ENCODE results near the gene CYBB.

Gene CYBB

DNA sequence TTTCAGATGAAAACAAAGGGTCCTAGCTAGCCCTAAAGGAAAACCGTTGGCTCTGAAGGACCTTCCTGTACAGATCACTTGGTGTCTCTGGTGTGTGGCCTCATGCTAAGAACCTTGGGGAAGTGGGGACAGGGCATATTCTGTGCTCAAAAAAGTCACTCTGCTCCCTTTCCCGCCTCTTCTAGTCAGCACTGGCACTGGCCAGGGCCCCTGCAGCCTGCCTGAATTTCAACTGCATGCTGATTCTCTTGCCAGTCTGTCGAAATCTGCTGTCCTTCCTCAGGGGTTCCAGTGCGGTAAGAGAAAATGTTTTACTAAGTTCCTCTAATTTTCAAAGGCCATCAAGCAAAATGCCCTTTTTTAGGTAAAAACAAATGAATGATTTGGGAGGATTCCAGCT is 3.4 kb downstream of the CYBB start:
- no peak overlapping the region for H3K27ac ChIP-seq (ENCODE audit: low read depth, low read length)
- no peak overlapping the region for H3K4me3 ChIP-seq (ENCODE audit: low read depth, low read length)
- no peaks in the 10 kb centered on the region for H3K36me3 ChIP-seq (ENCODE audit: insufficient read depth, low read length)
- H3K27me3 ChIP-seq (ENCODE audit: insufficient read depth, low read length), result no peaks in the 10 kb centered on the region
- H3K79me2 ChIP-seq (ENCODE audit: control insufficient read depth, insufficient read depth, low read length, unreplicated experiment), result no peaks in the 10 kb centered on the region
- H2AFZ ChIP-seq (ENCODE audit: low read length, unreplicated experiment), result no peak overlapping the region
- no peaks in the 10 kb centered on the region for H3K4me1 ChIP-seq (ENCODE audit: control insufficient read depth, insufficient read depth, low read length, unreplicated experiment)

GRCh38 chrX:37785569-37785968 is 5.7 kb downstream of the CYBB start:
- H3K4me1 ChIP-seq (ENCODE audit: control insufficient read depth, insufficient read depth, low read length, unreplicated experiment), result no peaks in the 10 kb centered on the region
- H2AFZ ChIP-seq (ENCODE audit: low read length, unreplicated experiment), result no peak overlapping the region
- no peak overlapping the region for H3K4me3 ChIP-seq (ENCODE audit: low read depth, low read length)
- no peaks in the 10 kb centered on the region for H3K27me3 ChIP-seq (ENCODE audit: insufficient read depth, low read length)
- H3K79me2 ChIP-seq (ENCODE audit: control insufficient read depth, insufficient read depth, low read length, unreplicated experiment), result no peaks in the 10 kb centered on the region
- H3K27ac ChIP-seq (ENCODE audit: low read depth, low read length), result no peak overlapping the region
- H3K36me3 ChIP-seq (ENCODE audit: insufficient read depth, low read length), result no peaks in the 10 kb centered on the region

- H3K27me3 ChIP-seq (ENCODE audit: insufficient read depth, low read length), result no peaks in the 10 kb centered on the region
- H3K4me1 ChIP-seq (ENCODE audit: control insufficient read depth, insufficient read depth, low read length, unreplicated experiment), result no peaks in the 10 kb centered on the region
- H3K79me2 ChIP-seq (ENCODE audit: control insufficient read depth, insufficient read depth, low read length, unreplicated experiment), result no peaks in the 10 kb centered on the region
- no peak overlapping the region for H2AFZ ChIP-seq (ENCODE audit: low read length, unreplicated experiment)
- no peaks in the 10 kb centered on the region for H3K36me3 ChIP-seq (ENCODE audit: insufficient read depth, low read length)
- H3K4me3 ChIP-seq (ENCODE audit: low read depth, low read length), result no peak overlapping the region
- H3K27ac ChIP-seq (ENCODE audit: low read depth, low read length), result no peak overlapping the region
These were observed 7.0 kb downstream of the CYBB start for GRCh38 chrX:37786624-37787422.

DNA sequence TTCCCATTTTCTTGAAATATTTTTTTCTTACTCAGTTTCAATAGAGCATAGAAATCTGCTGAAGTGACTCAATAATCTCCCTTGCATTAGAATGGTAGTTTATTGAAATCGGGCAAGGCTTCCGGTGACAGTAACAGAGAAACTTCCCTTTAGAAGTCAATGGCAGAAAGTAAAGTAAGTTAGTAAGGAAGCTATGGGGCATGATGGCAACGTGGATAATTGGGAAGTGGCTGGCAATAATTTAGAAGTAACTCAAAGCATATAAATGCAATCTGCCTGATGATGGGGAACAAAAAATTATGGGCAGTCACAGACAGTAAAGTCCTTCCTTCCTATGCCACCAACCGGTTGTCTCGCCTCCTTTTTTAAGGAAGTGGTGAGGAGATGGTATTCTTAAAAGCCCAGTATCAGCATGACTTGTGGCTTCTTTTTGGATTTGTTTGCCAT is 7.6 kb downstream of the CYBB start:
- no peaks in the 10 kb centered on the region for H3K4me1 ChIP-seq (ENCODE audit: control insufficient read depth, insufficient read depth, low read length, unreplicated experiment)
- H3K4me3 ChIP-seq (ENCODE audit: low read depth, low read length), result no peak overlapping the region
- H3K27me3 ChIP-seq (ENCODE audit: insufficient read depth, low read length), result no peaks in the 10 kb centered on the region
- no peaks in the 10 kb centered on the region for H3K36me3 ChIP-seq (ENCODE audit: insufficient read depth, low read length)
- H2AFZ ChIP-seq (ENCODE audit: low read length, unreplicated experiment), result no peak overlapping the region
- H3K79me2 ChIP-seq (ENCODE audit: control insufficient read depth, insufficient read depth, low read length, unreplicated experiment), result no peaks in the 10 kb centered on the region
- H3K27ac ChIP-seq (ENCODE audit: low read depth, low read length), result no peak overlapping the region

GRCh38 chrX:37796310-37796709 is 16.5 kb downstream of the CYBB start:
- H3K4me3 ChIP-seq (ENCODE audit: low read depth, low read length), result no peak overlapping the region
- H3K79me2 ChIP-seq (ENCODE audit: control insufficient read depth, insufficient read depth, low read length, unreplicated experiment), result no peaks in the 10 kb centered on the region
- no peak overlapping the region for H3K27ac ChIP-seq (ENCODE audit: low read depth, low read length)
- no peaks in the 10 kb centered on the region for H3K36me3 ChIP-seq (ENCODE audit: insufficient read depth, low read length)
- no peaks in the 10 kb centered on the region for H3K27me3 ChIP-seq (ENCODE audit: insufficient read depth, low read length)
- H2AFZ ChIP-seq (ENCODE audit: low read length, unreplicated experiment), result no peak overlapping the region
- no peaks in the 10 kb centered on the region for H3K4me1 ChIP-seq (ENCODE audit: control insufficient read depth, insufficient read depth, low read length, unreplicated experiment)

DNA sequence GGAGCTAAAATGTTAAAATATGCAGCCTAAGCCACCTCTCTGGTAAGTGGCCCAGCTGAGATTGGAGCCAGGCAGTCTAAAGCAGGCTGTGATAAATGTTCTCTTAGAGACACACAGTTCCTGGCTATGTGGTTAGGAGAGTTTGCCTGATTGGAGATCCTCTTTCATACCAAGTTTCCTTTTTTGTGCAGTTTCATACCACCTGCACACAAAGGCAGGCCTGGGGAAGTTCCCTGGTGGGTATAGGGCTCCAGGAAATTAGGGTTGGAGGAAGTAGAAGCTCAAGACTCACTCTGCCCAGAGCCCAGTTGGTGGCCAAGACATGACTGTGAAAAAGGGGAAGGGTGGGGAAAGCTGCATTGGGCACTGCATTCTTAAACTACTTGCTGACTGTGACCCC is 16.9 kb downstream of the CYBB start:
- Histone ChIP-seq H3K27ac (ENCODE audit: low read depth, low read length) (no peak overlapping the region), H3K4me3 (ENCODE audit: low read depth, low read length) (no peak overlapping the region), H3K36me3 (ENCODE audit: insufficient read depth, low read length) (no peaks in the 10 kb centered on the region)

DNA sequence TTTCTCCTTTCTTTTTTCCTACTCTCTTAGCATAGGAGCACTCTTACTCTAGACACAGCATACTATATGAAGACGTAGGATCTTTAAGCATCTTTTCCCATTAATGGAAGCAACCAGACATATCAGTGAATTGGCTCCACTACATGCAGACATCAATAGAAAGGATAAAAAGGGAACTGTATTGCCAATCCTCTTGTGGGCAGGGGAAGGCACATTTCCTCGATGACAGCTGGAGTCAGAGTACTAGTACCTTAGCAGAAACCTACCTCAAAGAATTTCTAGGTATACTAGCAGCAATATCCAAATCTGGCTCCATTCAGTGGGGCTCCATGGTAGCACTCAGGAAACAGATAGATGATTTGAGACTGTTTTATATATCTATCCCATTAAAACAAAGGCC is 20.1 kb downstream of the CYBB start:
- Histone ChIP-seq H3K36me3 (ENCODE audit: insufficient read depth, low read length) (no peaks in the 10 kb centered on the region), H3K4me1 (ENCODE audit: control insufficient read depth, insufficient read depth, low read length, unreplicated experiment) (no peaks in the 10 kb centered on the region), H3K27ac (ENCODE audit: low read depth, low read length) (no peak overlapping the region), H3K79me2 (ENCODE audit: control insufficient read depth, insufficient read depth, low read length, unreplicated experiment) (no peaks in the 10 kb centered on the region), H3K27me3 (ENCODE audit: insufficient read depth, low read length) (no peaks in the 10 kb centered on the region), H2AFZ (ENCODE audit: low read length, unreplicated experiment) (no peak overlapping the region), H3K4me3 (ENCODE audit: low read depth, low read length) (no peak overlapping the region)

More for the DNA sequence above, 16.9 kb downstream of the CYBB start:
- H3K27me3 ChIP-seq (ENCODE audit: insufficient read depth, low read length), result no peaks in the 10 kb centered on the region
- no peaks in the 10 kb centered on the region for H3K79me2 ChIP-seq (ENCODE audit: control insufficient read depth, insufficient read depth, low read length, unreplicated experiment)
- no peaks in the 10 kb centered on the region for H3K4me1 ChIP-seq (ENCODE audit: control insufficient read depth, insufficient read depth, low read length, unreplicated experiment)
- no peak overlapping the region for H2AFZ ChIP-seq (ENCODE audit: low read length, unreplicated experiment)

DNA sequence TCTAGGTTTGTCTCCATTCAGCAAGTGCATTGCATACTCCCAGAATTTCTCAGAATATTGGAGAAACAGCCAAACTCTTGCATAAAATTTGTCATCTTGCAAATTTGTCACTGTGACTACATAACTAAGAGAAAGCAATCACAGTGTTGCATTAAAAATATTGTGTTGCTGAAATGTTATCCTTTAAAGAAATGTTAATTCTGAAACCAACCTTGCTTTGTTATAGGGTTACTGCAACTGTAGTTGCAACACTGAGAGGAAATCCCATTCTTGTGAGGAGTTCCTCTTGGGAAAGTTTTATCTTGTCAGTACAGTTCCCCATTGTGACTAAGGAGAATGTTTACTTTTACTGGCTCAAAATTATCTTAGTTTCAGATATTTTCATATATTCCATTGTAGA is 20.9 kb downstream of the CYBB start:
- Histone ChIP-seq H3K4me3 (ENCODE audit: low read depth, low read length) (no peak overlapping the region), H3K36me3 (ENCODE audit: insufficient read depth, low read length) (no peaks in the 10 kb centered on the region), H3K27ac (ENCODE audit: low read depth, low read length) (no peak overlapping the region), H2AFZ (ENCODE audit: low read length, unreplicated experiment) (no peak overlapping the region), H3K4me1 (ENCODE audit: control insufficient read depth, insufficient read depth, low read length, unreplicated experiment) (no peaks in the 10 kb centered on the region), H3K27me3 (ENCODE audit: insufficient read depth, low read length) (no peaks in the 10 kb centered on the region), H3K79me2 (ENCODE audit: control insufficient read depth, insufficient read depth, low read length, unreplicated experiment) (no peaks in the 10 kb centered on the region)

GRCh38 chrX:37802028-37802427 is 22.2 kb downstream of the CYBB start:
- H3K79me2 ChIP-seq (ENCODE audit: control insufficient read depth, insufficient read depth, low read length, unreplicated experiment), result no peaks in the 10 kb centered on the region

GRCh38 chrX:37803057-37803456 is 23.2 kb downstream of the CYBB start:
- no peaks in the 10 kb centered on the region for H3K4me1 ChIP-seq (ENCODE audit: control insufficient read depth, insufficient read depth, low read length, unreplicated experiment)
- no peaks in the 10 kb centered on the region for H3K27me3 ChIP-seq (ENCODE audit: insufficient read depth, low read length)

More at GRCh38 chrX:37802028-37802427, 22.2 kb downstream of the CYBB start:
- Histone ChIP-seq H3K36me3 (ENCODE audit: insufficient read depth, low read length) (no peaks in the 10 kb centered on the region), H3K27ac (ENCODE audit: low read depth, low read length) (no peak overlapping the region), H2AFZ (ENCODE audit: low read length, unreplicated experiment) (no peak overlapping the region), H3K4me1 (ENCODE audit: control insufficient read depth, insufficient read depth, low read length, unreplicated experiment) (no peaks in the 10 kb centered on the region), H3K27me3 (ENCODE audit: insufficient read depth, low read length) (no peaks in the 10 kb centered on the region), H3K4me3 (ENCODE audit: low read depth, low read length) (no peak overlapping the region)

GRCh38 chrX:37809970-37810369 is 30.1 kb downstream of the CYBB start:
- no peaks in the 10 kb centered on the region for H3K4me1 ChIP-seq (ENCODE audit: control insufficient read depth, insufficient read depth, low read length, unreplicated experiment)

More at GRCh38 chrX:37803057-37803456, 23.2 kb downstream of the CYBB start:
- Histone ChIP-seq H3K27ac (ENCODE audit: low read depth, low read length) (no peak overlapping the region), H3K4me3 (ENCODE audit: low read depth, low read length) (no peak overlapping the region), H3K79me2 (ENCODE audit: control insufficient read depth, insufficient read depth, low read length, unreplicated experiment) (no peaks in the 10 kb centered on the region), H3K36me3 (ENCODE audit: insufficient read depth, low read length) (no peaks in the 10 kb centered on the region), H2AFZ (ENCODE audit: low read length, unreplicated experiment) (no peak overlapping the region)

More at GRCh38 chrX:37809970-37810369, 30.1 kb downstream of the CYBB start:
- no peak overlapping the region for H3K4me3 ChIP-seq (ENCODE audit: low read depth, low read length)
- no peak overlapping the region for H2AFZ ChIP-seq (ENCODE audit: low read length, unreplicated experiment)
- no peaks in the 10 kb centered on the region for H3K36me3 ChIP-seq (ENCODE audit: insufficient read depth, low read length)
- H3K27ac ChIP-seq (ENCODE audit: low read depth, low read length), result no peak overlapping the region
- no peaks in the 10 kb centered on the region for H3K79me2 ChIP-seq (ENCODE audit: control insufficient read depth, insufficient read depth, low read length, unreplicated experiment)
- no peaks in the 10 kb centered on the region for H3K27me3 ChIP-seq (ENCODE audit: insufficient read depth, low read length)

Measured in ACC112 (cell line).